Osteoblast (primary cell): ENCODE data around the gene TAAR9. TPM values are rescaled to one million over a fixed set of nuclear protein-coding genes. Genes with fewer than 3 reads are reported as not detected.

Experiments
- DNase-seq: peaks from one replicate; pipeline ENCODE4 v3.0.0; 2011; ENCODE audit warnings: low spot score, mixed read lengths; ENCODE audit not compliant: insufficient read length; ENCODE audit errors: missing footprints
- H2AFZ ChIP-seq: 2 replicates; pipeline ENCODE4 v1.6.0; 2011; ENCODE audit warnings: mild to moderate bottlenecking, low read length
- H3K27ac ChIP-seq: 2 replicates; pipeline ENCODE4 v1.5.1; 2011; ENCODE audit warnings: mild to moderate bottlenecking, low read depth, low read length, moderate library complexity
- H3K27me3 ChIP-seq: 2 replicates; pipeline ENCODE4 v1.6.0; 2012; ENCODE audit warnings: mild to moderate bottlenecking, control low read depth, inconsistent platforms, low read length, moderate library complexity; ENCODE audit not compliant: insufficient read depth
- H3K36me3 ChIP-seq: 2 replicates; pipeline ENCODE4 v1.5.1; 2011; ENCODE audit warnings: mild to moderate bottlenecking, low read length, control low read depth, moderate library complexity; ENCODE audit not compliant: insufficient read depth
- H3K4me1 ChIP-seq: 2 replicates; pipeline ENCODE4 v1.5.1; 2011; ENCODE audit warnings: mild to moderate bottlenecking, low read length, control low read depth, moderate library complexity; ENCODE audit not compliant: insufficient read depth
- H3K4me2 ChIP-seq: 2 replicates; pipeline ENCODE4 v1.6.0; 2011; ENCODE audit warnings: mild to moderate bottlenecking, low read length; ENCODE audit not compliant: insufficient read depth
- H3K4me3 ChIP-seq: fragments of 200-600 bp; sonication (generic); 3 replicates; pipeline ENCODE4 v1.5.1; 2012; ENCODE audit warnings: mild to moderate bottlenecking, low read length, inconsistent platforms; ENCODE audit not compliant: insufficient read depth
- H3K79me2 ChIP-seq: 2 replicates; pipeline ENCODE4 v1.6.0; 2012; ENCODE audit warnings: mild to moderate bottlenecking, low read length, control low read depth, inconsistent platforms; ENCODE audit not compliant: insufficient read depth
- H3K9me3 ChIP-seq: 2 replicates; pipeline ENCODE4 v1.5.1; 2011; ENCODE audit warnings: low read depth, low read length, control low read depth
- H4K20me1 ChIP-seq: 2 replicates; pipeline ENCODE4 v1.6.0; 2012; ENCODE audit warnings: mild to moderate bottlenecking, low read length, control low read depth; ENCODE audit not compliant: insufficient read depth
- CTCF ChIP-seq: IDR thresholded peaks from 2 replicates; pipeline ENCODE4 v1.5.1; 2011; ENCODE audit warnings: mild to moderate bottlenecking, low read depth, low read length, moderate library complexity; ENCODE audit errors: extremely low read depth
- total RNA-seq: library from RNA; depleted of rRNA; stranded (reverse); fragments of >200 nt; gene quantifications from 2 replicates; pipeline ENCODE4 v1.2.3, GENCODE V29; 2012

TAAR9 gene
- total RNA-seq, 1 donor = not detected

- Histone ChIP-seq H3K36me3 (no peaks in the 10 kb centered on the region), H2AFZ (no peak overlapping the region), H3K4me1 (peaks cover 37% of the 10 kb centered on the region), H3K9me3 (no peaks in the 10 kb centered on the region), H3K79me2 (peaks cover 61% of the 10 kb centered on the region), H4K20me1 (peaks cover 32% of the 10 kb centered on the region), H3K27me3 (peaks cover 3% of the 10 kb centered on the region), H3K4me2 (peak overlapping the region; percentile 93), H3K27ac (no peak overlapping the region), H3K4me3 (peak overlapping the region; percentile 87)
- no peak for DNase-seq
- TF ChIP-seq CTCF = no peak
Observed at GRCh38 chr6:132511831-132512220, 26.3 kb upstream of the TAAR9 start.

- Histone ChIP-seq H3K4me2 (peak overlapping the region; percentile 93), H4K20me1 (peaks cover 27% of the 10 kb centered on the region), H3K9me3 (no peaks in the 10 kb centered on the region), H3K27me3 (peaks cover 3% of the 10 kb centered on the region), H2AFZ (no peak overlapping the region), H3K27ac (peak overlapping the region; percentile 8), H3K36me3 (no peaks in the 10 kb centered on the region), H3K4me1 (peaks cover 37% of the 10 kb centered on the region), H3K4me3 (peak overlapping the region; percentile 87), H3K79me2 (peaks cover 56% of the 10 kb centered on the region)
- no peak for TF ChIP-seq CTCF
- DNase-seq = no peak
Observed at GRCh38 chr6:132512342-132512637, 25.8 kb upstream of the TAAR9 start.

- Histone ChIP-seq H3K4me1 (peaks cover 35% of the 10 kb centered on the region), H3K79me2 (peaks cover 50% of the 10 kb centered on the region), H3K27me3 (peaks cover 3% of the 10 kb centered on the region), H4K20me1 (peaks cover 21% of the 10 kb centered on the region), H3K36me3 (no peaks in the 10 kb centered on the region), H3K4me3 (peak within 1 kb of the TSS; percentile 87), H3K27ac (peak within 1 kb of the TSS; percentile 8), H3K9me3 (no peaks in the 10 kb centered on the region), H3K4me2 (peak within 1 kb of the TSS; percentile 93), H2AFZ (peak within 1 kb of the TSS; percentile 94)
- DNase-seq = peak; percentile 95
- TF ChIP-seq CTCF = no peak
Observed at GRCh38 chr6:132512638-132513632, 25.1 kb upstream of the TAAR9 start, which contains the start of gene STX7. Gene STX7, minus strand, starts transcription at chr6:132513116. Its CDS starts 9,586 bp downstream, at chr6:132503530.

GRCh38 chr6:132513831-132514545 is 24.1 kb upstream of the TAAR9 start:
- no peak overlapping the region for H2AFZ ChIP-seq
- H4K20me1 ChIP-seq = peaks cover 11% of the 10 kb centered on the region
- no peaks in the 10 kb centered on the region for H3K9me3 ChIP-seq
- no peak for DNase-seq
- no peak overlapping the region for H3K27ac ChIP-seq
- H3K27me3 ChIP-seq = peaks cover 3% of the 10 kb centered on the region
- peak overlapping the region; percentile 93 for H3K4me2 ChIP-seq
- peaks cover 39% of the 10 kb centered on the region for H3K79me2 ChIP-seq
- no peak for TF ChIP-seq CTCF
- no peaks in the 10 kb centered on the region for H3K36me3 ChIP-seq
- no peak overlapping the region for H3K4me3 ChIP-seq
- H3K4me1 ChIP-seq = peaks cover 34% of the 10 kb centered on the region
